RKO (cell line): Measurements from ENCODE around the gene RNF223.
"Not testable (repeated sequence)": the region's sequence is repeated elsewhere in the genome, so short reads cannot be mapped to it uniquely, and the experiment has no call there.

Experiments
- DNase-seq: peaks from one replicate; pipeline ENCODE4 v3.0.0-alpha.2; 2016; ENCODE audit warnings: low spot score

The RNF223 gene

GRCh38 chr1:1046243-1046642 lies 27.9 kb downstream of the RNF223 start:
- DNase-seq, result no peak

GRCh38 chr1:1045129-1045528 lies 29.0 kb downstream of the RNF223 start:
- no peak for DNase-seq

GRCh38 chr1:1044455-1045078 lies 29.5 kb downstream of the RNF223 start:
- no peak for DNase-seq

GRCh38 chr1:1043921-1044320 lies 30.2 kb downstream of the RNF223 start:
- no peak for DNase-seq

- DNase-seq, result no peak
Measured at GRCh38 chr1:1043411-1043810, 30.7 kb downstream of the RNF223 start.

GRCh38 chr1:1042835-1043234 lies 31.3 kb downstream of the RNF223 start:
- DNase-seq, result no peak

- DNase-seq, result no peak
Measured at GRCh38 chr1:1041873-1042272, 32.2 kb downstream of the RNF223 start.

- no peak for DNase-seq
Measured at GRCh38 chr1:1041092-1041523, 33.0 kb downstream of the RNF223 start.

GRCh38 chr1:1040004-1040991 lies 33.8 kb downstream of the RNF223 start:
- no peak for DNase-seq

GRCh38 chr1:1039145-1039910 lies 34.8 kb downstream of the RNF223 start:
- DNase-seq, result no peak

- no peak for DNase-seq
Measured at GRCh38 chr1:1038694-1039093, 35.4 kb downstream of the RNF223 start.

- DNase-seq, result no peak
Measured at GRCh38 chr1:1037366-1038327, 36.5 kb downstream of the RNF223 start.

- DNase-seq, result no peak
Measured at GRCh38 chr1:1035291-1035943, 38.7 kb downstream of the RNF223 start.

- DNase-seq, result no peak
Measured at GRCh38 chr1:1034439-1034781, 39.7 kb downstream of the RNF223 start.

- DNase-seq, result no peak
Measured at GRCh38 chr1:1033731-1034438, 40.2 kb downstream of the RNF223 start.

GRCh38 chr1:1033009-1033587 lies 41.0 kb downstream of the RNF223 start:
- no peak for DNase-seq

- no peak for DNase-seq
Measured at GRCh38 chr1:1032424-1032823, 41.7 kb downstream of the RNF223 start.

GRCh38 chr1:1031659-1032235 lies 42.4 kb downstream of the RNF223 start:
- DNase-seq, result no peak

GRCh38 chr1:1030867-1031658 lies 43.0 kb downstream of the RNF223 start:
- not testable (repeated sequence) for DNase-seq
